ENCODE results near the gene APBA1. TPM values are rescaled to one million over a fixed set of nuclear protein-coding genes. Genes with fewer than 3 reads are reported as not detected.

The APBA1 gene
- total RNA-seq, 1 donor from 2014 or later, result 5.9 TPM

DNA sequence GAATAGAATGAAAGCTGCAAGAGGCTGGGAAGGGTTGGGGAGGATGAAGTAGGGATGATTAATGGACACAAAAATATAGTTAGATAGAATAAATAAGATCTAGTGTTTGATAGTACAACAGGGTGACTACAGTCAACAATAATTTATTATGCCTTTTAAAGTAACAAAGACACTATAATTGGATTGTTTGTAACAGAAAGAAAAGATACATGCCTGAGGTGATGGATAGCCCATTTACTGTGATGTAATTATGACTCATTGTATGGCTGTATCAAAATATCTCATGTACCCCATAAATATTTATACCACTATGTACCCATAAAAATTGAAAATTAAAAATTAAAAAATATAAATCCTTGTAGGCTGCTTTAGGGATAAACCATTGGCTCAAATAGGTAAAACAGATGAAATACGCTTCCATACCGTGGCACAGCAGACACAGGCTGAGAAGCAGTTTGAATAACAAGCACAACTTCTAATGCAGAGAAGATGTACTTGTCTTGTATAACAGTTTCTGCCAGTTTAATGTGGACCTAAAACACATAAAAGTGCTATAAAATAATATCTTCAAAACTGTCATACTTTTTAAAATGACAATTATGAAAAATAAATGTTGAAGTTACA, 34.9 kb downstream of the APBA1 start:
- no peaks in the 10 kb centered on the region for H3K36me3 ChIP-seq (ENCODE audit: insufficient read depth, low read length)
- H3K4me1 Mint-ChIP-seq (ENCODE audit: low read depth, unreplicated experiment), result peaks cover 1% of the 10 kb centered on the region
- H3K27me3 Mint-ChIP-seq (ENCODE audit: low read depth, unreplicated experiment), result no peaks in the 10 kb centered on the region
- peak overlapping the region; percentile 69 for H3K4me2 ChIP-seq (ENCODE audit: low read length)
- H2AFZ ChIP-seq (ENCODE audit: low read depth, low read length), result no peak overlapping the region
- peaks cover 6% of the 10 kb centered on the region for H3K9me3 Mint-ChIP-seq (ENCODE audit: unreplicated experiment)
- FAIRE-seq (no peak), DNase-seq (ENCODE audit: low read depth) (peak; percentile 21)
- H3K36me3 Mint-ChIP-seq (ENCODE audit: low read depth, unreplicated experiment), result no peaks in the 10 kb centered on the region
- H3K27ac ChIP-seq (ENCODE audit: low read depth, low read length), result peak overlapping the region; percentile 73
- H3K4me3 Mint-ChIP-seq (ENCODE audit: unreplicated experiment), result no peak overlapping the region
- no peak for TF ChIP-seq EZH2 (IDR thresholded peaks at IDR 0.05; ENCODE audit: insufficient read depth, low read length)
- TF ChIP-seq, protein P1, sequence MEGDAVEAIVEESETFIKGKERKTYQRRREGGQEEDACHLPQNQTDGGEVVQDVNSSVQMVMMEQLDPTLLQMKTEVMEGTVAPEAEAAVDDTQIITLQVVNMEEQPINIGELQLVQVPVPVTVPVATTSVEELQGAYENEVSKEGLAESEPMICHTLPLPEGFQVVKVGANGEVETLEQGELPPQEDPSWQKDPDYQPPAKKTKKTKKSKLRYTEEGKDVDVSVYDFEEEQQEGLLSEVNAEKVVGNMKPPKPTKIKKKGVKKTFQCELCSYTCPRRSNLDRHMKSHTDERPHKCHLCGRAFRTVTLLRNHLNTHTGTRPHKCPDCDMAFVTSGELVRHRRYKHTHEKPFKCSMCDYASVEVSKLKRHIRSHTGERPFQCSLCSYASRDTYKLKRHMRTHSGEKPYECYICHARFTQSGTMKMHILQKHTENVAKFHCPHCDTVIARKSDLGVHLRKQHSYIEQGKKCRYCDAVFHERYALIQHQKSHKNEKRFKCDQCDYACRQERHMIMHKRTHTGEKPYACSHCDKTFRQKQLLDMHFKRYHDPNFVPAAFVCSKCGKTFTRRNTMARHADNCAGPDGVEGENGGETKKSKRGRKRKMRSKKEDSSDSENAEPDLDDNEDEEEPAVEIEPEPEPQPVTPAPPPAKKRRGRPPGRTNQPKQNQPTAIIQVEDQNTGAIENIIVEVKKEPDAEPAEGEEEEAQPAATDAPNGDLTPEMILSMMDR (IDR thresholded peaks at IDR 0.05; ENCODE audit: insufficient read depth, low read depth, low read length), result no peak
- H3K4me1 ChIP-seq (ENCODE audit: insufficient read depth, low read length), result peaks cover 9% of the 10 kb centered on the region
- H3K27me3 ChIP-seq (ENCODE audit: insufficient read depth, low read length), result no peaks in the 10 kb centered on the region
- H3K79me2 ChIP-seq (ENCODE audit: insufficient read depth, low read length), result no peaks in the 10 kb centered on the region
- peak overlapping the region; percentile 22 for H3K9ac ChIP-seq (ENCODE audit: low read length)
- H3K27ac Mint-ChIP-seq (ENCODE audit: unreplicated experiment), result peak overlapping the region; percentile 55
- no peak overlapping the region for H3K4me3 ChIP-seq (ENCODE audit: insufficient read depth, low read depth, low read length)
- no peaks in the 10 kb centered on the region for H3K9me3 ChIP-seq (ENCODE audit: insufficient read depth, low read depth, low read length)
- no peaks in the 10 kb centered on the region for H4K20me1 ChIP-seq (ENCODE audit: insufficient read depth, low read length)

DNA sequence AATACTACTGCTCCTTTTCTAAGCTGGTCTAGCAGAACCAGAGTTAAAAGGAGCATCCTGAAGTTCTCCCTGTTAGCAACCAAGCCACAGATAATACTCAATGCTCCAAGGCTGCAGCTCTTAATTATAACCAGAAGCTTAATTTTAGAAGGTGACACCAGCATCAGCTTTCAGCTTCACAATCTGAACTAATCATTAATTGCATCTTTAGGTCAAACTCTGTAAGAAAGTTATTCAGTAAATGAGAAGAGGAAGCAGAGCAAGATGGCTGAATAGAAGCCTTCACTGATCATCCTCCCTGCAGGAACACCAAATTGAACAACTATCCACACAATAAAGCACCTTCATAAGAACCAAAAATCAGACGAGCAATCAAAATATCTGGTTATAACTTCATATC, 38.5 kb downstream of the APBA1 start:
- Histone ChIP-seq H3K4me3 (ENCODE audit: insufficient read depth, low read depth, low read length) (no peak overlapping the region), H3K27ac (ENCODE audit: low read depth, low read length) (no peak overlapping the region), H3K9ac (ENCODE audit: low read length) (no peak overlapping the region), H3K36me3 (ENCODE audit: insufficient read depth, low read length) (no peaks in the 10 kb centered on the region), H3K27me3 (ENCODE audit: insufficient read depth, low read length) (no peaks in the 10 kb centered on the region), H4K20me1 (ENCODE audit: insufficient read depth, low read length) (no peaks in the 10 kb centered on the region), H3K79me2 (ENCODE audit: insufficient read depth, low read length) (no peaks in the 10 kb centered on the region), H2AFZ (ENCODE audit: low read depth, low read length) (no peak overlapping the region), H3K9me3 (ENCODE audit: insufficient read depth, low read depth, low read length) (no peaks in the 10 kb centered on the region), H3K4me2 (ENCODE audit: low read length) (no peak overlapping the region), H3K4me1 (ENCODE audit: insufficient read depth, low read length) (peaks cover 9% of the 10 kb centered on the region)
- Mint-ChIP-seq H3K27me3 (ENCODE audit: low read depth, unreplicated experiment) (peaks cover 5% of the 10 kb centered on the region), H3K9me3 (ENCODE audit: unreplicated experiment) (peaks cover 10% of the 10 kb centered on the region), H3K4me3 (ENCODE audit: unreplicated experiment) (no peak overlapping the region), H3K27ac (ENCODE audit: unreplicated experiment) (no peak overlapping the region), H3K4me1 (ENCODE audit: low read depth, unreplicated experiment) (peaks cover 1% of the 10 kb centered on the region), H3K36me3 (ENCODE audit: low read depth, unreplicated experiment) (no peaks in the 10 kb centered on the region)
- TF ChIP-seq, protein P1 (IDR thresholded peaks at IDR 0.05; ENCODE audit: insufficient read depth, low read depth, low read length), result no peak
- no peak for TF ChIP-seq EZH2 (IDR thresholded peaks at IDR 0.05; ENCODE audit: insufficient read depth, low read length)
- FAIRE-seq, result no peak
- no peak for DNase-seq (ENCODE audit: low read depth)

DNA sequence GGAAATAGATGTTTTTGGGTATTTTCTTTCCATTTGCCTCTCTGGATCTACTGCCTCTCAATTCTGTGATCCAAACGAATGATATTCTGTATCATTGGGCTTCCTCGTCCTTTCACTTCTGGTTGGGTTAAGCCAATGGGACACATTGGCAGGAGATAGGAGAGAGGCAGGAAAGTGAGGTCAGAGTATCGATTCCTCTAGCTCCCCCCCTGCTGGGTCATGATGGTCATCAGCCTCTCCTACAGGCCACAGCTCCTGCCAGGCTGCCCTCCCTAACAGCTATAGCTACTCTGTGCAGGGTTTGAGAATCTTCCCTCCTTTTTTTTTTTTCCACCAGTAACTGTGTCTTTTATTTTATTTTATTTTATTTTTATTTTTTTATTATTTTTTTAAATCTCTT, 39.4 kb downstream of the APBA1 start:
- Mint-ChIP-seq H3K4me1 (ENCODE audit: low read depth, unreplicated experiment) (no peaks in the 10 kb centered on the region), H3K27ac (ENCODE audit: unreplicated experiment) (no peak overlapping the region), H3K27me3 (ENCODE audit: low read depth, unreplicated experiment) (peaks cover 5% of the 10 kb centered on the region), H3K9me3 (ENCODE audit: unreplicated experiment) (peaks cover 10% of the 10 kb centered on the region), H3K4me3 (ENCODE audit: unreplicated experiment) (no peak overlapping the region), H3K36me3 (ENCODE audit: low read depth, unreplicated experiment) (no peaks in the 10 kb centered on the region)
- Histone ChIP-seq H3K4me1 (ENCODE audit: insufficient read depth, low read length) (peaks cover 5% of the 10 kb centered on the region), H3K9me3 (ENCODE audit: insufficient read depth, low read depth, low read length) (no peaks in the 10 kb centered on the region), H3K4me2 (ENCODE audit: low read length) (no peak overlapping the region), H3K36me3 (ENCODE audit: insufficient read depth, low read length) (no peaks in the 10 kb centered on the region), H3K27me3 (ENCODE audit: insufficient read depth, low read length) (no peaks in the 10 kb centered on the region), H3K27ac (ENCODE audit: low read depth, low read length) (no peak overlapping the region), H2AFZ (ENCODE audit: low read depth, low read length) (no peak overlapping the region), H3K79me2 (ENCODE audit: insufficient read depth, low read length) (no peaks in the 10 kb centered on the region), H3K9ac (ENCODE audit: low read length) (no peak overlapping the region), H4K20me1 (ENCODE audit: insufficient read depth, low read length) (no peaks in the 10 kb centered on the region), H3K4me3 (ENCODE audit: insufficient read depth, low read depth, low read length) (no peak overlapping the region)
- FAIRE-seq, result no peak
- no peak for DNase-seq (ENCODE audit: low read depth)
- no peak for TF ChIP-seq EZH2 (IDR thresholded peaks at IDR 0.05; ENCODE audit: insufficient read depth, low read length)
- TF ChIP-seq, protein P1 (IDR thresholded peaks at IDR 0.05; ENCODE audit: insufficient read depth, low read depth, low read length), result no peak

Measured in astrocyte (in vitro differentiated cells and primary cell).